ENCODE measurements around the gene MFRP.

MFRP gene

DNA sequence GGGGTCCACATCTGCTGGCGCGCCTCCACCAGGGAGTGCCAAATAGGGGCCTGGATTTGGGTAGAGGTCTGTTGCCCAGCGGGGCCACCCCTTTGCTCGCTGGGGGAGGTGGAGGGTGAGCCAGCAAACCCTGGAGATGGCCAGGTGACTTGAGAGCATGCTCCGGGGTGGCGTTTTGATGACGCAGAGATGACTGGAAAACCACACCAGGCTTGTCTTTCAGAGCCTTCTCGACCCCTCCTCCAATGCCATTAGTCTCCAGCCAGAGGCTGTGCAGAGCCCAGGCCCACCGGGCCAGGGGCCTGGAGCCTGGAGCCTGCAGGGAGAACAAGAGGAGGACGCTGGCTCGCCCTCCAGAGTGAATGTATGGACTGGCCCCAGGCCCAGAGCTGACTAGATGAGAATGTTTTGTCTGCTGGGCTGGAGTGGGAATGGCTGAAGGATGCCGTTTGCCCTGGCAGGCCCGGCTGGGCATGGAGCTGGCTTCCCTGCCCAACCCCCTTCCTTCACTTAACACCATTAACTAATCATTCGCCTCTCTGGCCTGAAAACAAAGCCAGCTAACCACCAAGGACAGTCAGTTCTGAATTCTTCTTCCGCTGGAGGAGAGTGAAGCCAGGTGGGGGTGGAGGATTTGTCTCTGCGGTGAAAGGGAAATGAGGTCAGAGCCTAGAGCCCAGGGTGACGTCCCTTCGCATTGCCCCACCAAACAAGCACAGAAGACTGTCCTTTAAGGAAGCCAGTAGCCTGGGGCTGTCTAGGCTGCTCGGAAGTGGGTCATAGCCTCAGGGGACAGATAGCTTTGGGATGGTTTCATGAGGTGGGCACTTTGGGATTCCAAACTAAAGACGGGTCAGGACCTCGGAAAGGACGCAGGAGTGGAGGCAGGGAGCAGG, 28.0 kb downstream of the MFRP start:
- Histone ChIP-seq H2AFZ (ENCODE audit: low read length) (no peak overlapping the region), H3K9ac (ENCODE audit: low read depth, low read length, poor library complexity, severe bottlenecking) (no peak overlapping the region), H3K27me3 (ENCODE audit: insufficient read depth, low read length, poor library complexity, severe bottlenecking) (peaks cover 6% of the 10 kb centered on the region), H3K4me1 (ENCODE audit: insufficient read depth, low read length, poor library complexity, severe bottlenecking) (peaks cover 15% of the 10 kb centered on the region), H3K9me2 (replicated peaks; ENCODE audit: low read depth, low read length) (no peaks in the 10 kb centered on the region), H3K4me2 (ENCODE audit: low read depth, low read length, poor library complexity, severe bottlenecking) (no peak overlapping the region), H3K79me2 (ENCODE audit: insufficient read depth, low read length) (no peaks in the 10 kb centered on the region), H3F3A (ENCODE audit: low read depth) (no peaks in the 10 kb centered on the region), H4K20me1 (ENCODE audit: insufficient read depth, low read length, poor library complexity, severe bottlenecking) (no peaks in the 10 kb centered on the region), H3K36me3 (ENCODE audit: insufficient read depth, low read length) (no peaks in the 10 kb centered on the region), H3K4me3 (ENCODE audit: low read length, poor library complexity, severe bottlenecking) (no peak overlapping the region), H3K9me3 (ENCODE audit: insufficient read depth, low read depth, low read length) (no peaks in the 10 kb centered on the region)
- TF ChIP-seq, protein P1, sequence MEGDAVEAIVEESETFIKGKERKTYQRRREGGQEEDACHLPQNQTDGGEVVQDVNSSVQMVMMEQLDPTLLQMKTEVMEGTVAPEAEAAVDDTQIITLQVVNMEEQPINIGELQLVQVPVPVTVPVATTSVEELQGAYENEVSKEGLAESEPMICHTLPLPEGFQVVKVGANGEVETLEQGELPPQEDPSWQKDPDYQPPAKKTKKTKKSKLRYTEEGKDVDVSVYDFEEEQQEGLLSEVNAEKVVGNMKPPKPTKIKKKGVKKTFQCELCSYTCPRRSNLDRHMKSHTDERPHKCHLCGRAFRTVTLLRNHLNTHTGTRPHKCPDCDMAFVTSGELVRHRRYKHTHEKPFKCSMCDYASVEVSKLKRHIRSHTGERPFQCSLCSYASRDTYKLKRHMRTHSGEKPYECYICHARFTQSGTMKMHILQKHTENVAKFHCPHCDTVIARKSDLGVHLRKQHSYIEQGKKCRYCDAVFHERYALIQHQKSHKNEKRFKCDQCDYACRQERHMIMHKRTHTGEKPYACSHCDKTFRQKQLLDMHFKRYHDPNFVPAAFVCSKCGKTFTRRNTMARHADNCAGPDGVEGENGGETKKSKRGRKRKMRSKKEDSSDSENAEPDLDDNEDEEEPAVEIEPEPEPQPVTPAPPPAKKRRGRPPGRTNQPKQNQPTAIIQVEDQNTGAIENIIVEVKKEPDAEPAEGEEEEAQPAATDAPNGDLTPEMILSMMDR (conservative IDR thresholded peaks at IDR 0.05; ENCODE audit: low read length), result no peak
- no peak for TF ChIP-seq EZH2phosphoT487 (IDR thresholded peaks at IDR 0.05; ENCODE audit: borderline replicate concordance)

DNA sequence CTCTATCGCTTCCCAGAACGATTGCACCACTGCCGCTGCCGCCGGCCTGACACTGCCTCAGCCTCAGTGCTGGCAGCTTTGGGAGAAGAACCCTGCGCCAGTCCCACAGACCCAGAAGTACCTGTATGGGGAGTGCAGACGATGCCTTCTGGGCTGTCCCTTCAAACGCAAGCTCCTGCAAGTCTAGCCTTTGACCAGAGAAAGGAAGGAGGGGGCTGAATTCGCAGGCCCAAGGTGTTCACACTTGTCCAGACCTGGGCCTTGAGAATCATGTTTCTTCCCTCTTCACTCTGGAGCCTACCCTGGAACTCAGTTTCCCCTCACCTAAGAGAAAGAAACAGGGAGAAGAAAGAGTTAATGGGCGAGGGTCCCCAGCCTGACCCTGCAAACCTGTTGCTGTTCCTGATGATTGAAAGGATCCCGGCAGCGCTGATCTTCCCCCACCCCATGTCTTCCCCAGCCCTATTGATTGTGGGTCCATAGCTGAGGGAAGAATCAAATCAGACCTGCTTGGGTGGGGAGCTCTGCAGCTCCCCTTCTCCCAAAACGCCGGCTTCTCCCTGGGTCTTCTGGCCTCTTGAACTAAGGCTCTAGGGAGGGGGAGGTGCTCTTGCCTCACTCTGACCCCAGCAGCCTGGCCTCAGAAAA, 28.8 kb downstream of the MFRP start:
- H3K4me2 ChIP-seq (ENCODE audit: low read depth, low read length, poor library complexity, severe bottlenecking), result no peak overlapping the region
- H3K4me1 ChIP-seq (ENCODE audit: insufficient read depth, low read length, poor library complexity, severe bottlenecking), result peaks cover 15% of the 10 kb centered on the region
- H2AFZ ChIP-seq (ENCODE audit: low read length), result no peak overlapping the region
- H3K79me2 ChIP-seq (ENCODE audit: insufficient read depth, low read length), result no peaks in the 10 kb centered on the region
- no peak overlapping the region for H3K4me3 ChIP-seq (ENCODE audit: low read length, poor library complexity, severe bottlenecking)
- peaks cover 6% of the 10 kb centered on the region for H3K27me3 ChIP-seq (ENCODE audit: insufficient read depth, low read length, poor library complexity, severe bottlenecking)
- no peaks in the 10 kb centered on the region for H4K20me1 ChIP-seq (ENCODE audit: insufficient read depth, low read length, poor library complexity, severe bottlenecking)
- no peaks in the 10 kb centered on the region for H3K36me3 ChIP-seq (ENCODE audit: insufficient read depth, low read length)
- H3K9me2 ChIP-seq (replicated peaks; ENCODE audit: low read depth, low read length), result no peaks in the 10 kb centered on the region
- TF ChIP-seq EZH2phosphoT487 (IDR thresholded peaks at IDR 0.05; ENCODE audit: borderline replicate concordance), result no peak
- TF ChIP-seq, protein P1 (conservative IDR thresholded peaks at IDR 0.05; ENCODE audit: low read length), result no peak
- H3K9ac ChIP-seq (ENCODE audit: low read depth, low read length, poor library complexity, severe bottlenecking), result no peak overlapping the region
- no peaks in the 10 kb centered on the region for H3F3A ChIP-seq (ENCODE audit: low read depth)
- H3K9me3 ChIP-seq (ENCODE audit: insufficient read depth, low read depth, low read length), result no peaks in the 10 kb centered on the region

DNA sequence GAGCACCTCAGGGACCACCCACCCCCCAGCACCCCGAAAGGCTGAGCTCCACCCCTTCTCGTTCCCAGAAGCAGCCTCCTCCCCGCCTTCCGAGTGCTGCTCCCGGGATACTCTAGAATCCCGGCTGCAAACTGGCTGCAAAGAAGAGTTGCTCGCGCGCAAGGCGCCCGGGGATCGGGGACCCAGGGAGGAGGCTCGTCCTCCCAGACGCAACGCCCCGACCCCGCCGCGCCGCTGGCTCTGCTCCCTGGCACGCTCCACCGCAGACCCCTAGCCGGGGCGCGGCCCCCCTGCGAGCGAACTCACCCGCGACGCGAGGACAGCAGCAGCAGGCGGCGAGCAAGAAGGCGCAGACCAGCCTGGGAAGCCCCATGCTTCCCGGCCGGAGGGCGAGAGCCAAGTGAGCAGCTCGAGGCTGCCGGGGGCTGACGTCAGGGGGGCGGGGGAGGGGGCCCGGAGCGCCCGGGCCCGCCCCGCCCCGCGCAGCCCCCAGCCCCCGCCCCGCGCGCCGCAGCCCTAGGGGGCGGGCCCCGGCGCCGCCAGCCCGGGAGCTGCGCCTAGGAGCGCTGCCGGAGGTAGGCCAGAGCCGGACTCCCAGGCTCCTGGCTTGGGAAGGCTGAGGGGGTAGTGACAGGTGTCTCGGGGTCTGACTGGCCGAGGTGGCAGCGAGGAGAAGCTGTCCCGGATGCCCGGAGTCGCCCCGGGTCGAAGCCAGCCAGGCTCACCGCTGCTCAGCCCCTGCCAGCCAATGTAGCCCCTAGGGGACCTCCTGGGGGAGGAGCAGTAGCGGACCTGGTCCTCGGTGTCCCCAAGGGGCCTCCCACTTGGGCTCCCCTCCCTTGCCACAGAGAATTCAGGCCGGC, 29.5 kb downstream of the MFRP start, which contains the start of gene MCAM:
Gene MCAM, minus strand, starts transcription at position 402 of the 863 bp plus-strand sequence. Its CDS starts 29 bp downstream, at position 373.
- Histone ChIP-seq H3K9ac (ENCODE audit: low read depth, low read length, poor library complexity, severe bottlenecking) (no peak within 1 kb of the TSS), H2AFZ (ENCODE audit: low read length) (no peak within 1 kb of the TSS), H3K4me1 (ENCODE audit: insufficient read depth, low read length, poor library complexity, severe bottlenecking) (peaks cover 15% of the 10 kb centered on the region), H3K27me3 (ENCODE audit: insufficient read depth, low read length, poor library complexity, severe bottlenecking) (peaks cover 6% of the 10 kb centered on the region), H3K4me2 (ENCODE audit: low read depth, low read length, poor library complexity, severe bottlenecking) (peak within 1 kb of the TSS; percentile 43), H3K4me3 (ENCODE audit: low read length, poor library complexity, severe bottlenecking) (peak within 1 kb of the TSS; percentile 38), H3K36me3 (ENCODE audit: insufficient read depth, low read length) (no peaks in the 10 kb centered on the region), H4K20me1 (ENCODE audit: insufficient read depth, low read length, poor library complexity, severe bottlenecking) (no peaks in the 10 kb centered on the region), H3K9me3 (ENCODE audit: insufficient read depth, low read depth, low read length) (no peaks in the 10 kb centered on the region), H3F3A (ENCODE audit: low read depth) (no peaks in the 10 kb centered on the region), H3K9me2 (replicated peaks; ENCODE audit: low read depth, low read length) (no peaks in the 10 kb centered on the region), H3K79me2 (ENCODE audit: insufficient read depth, low read length) (no peaks in the 10 kb centered on the region)
- TF ChIP-seq, protein P1 (conservative IDR thresholded peaks at IDR 0.05; ENCODE audit: low read length), result no peak
- no peak for TF ChIP-seq EZH2phosphoT487 (IDR thresholded peaks at IDR 0.05; ENCODE audit: borderline replicate concordance)
